GM12878 (cell line): ENCODE results near the gene CIPC. TPM values are rescaled to one million over a fixed set of nuclear protein-coding genes. Genes with fewer than 3 reads are reported as not detected.

Experiments
- ATAC-seq: fragments of 200-7000 bp; cut with Tn5 transposase; 3 replicates; pipeline ENCODE4 v1.9.1; 2020; ENCODE audit warnings: mild to moderate bottlenecking, moderate library complexity
- BruUV-seq: library from RNA; stranded (reverse); fragments of 400-500 nt; replicated peaks from 2 replicates; lab custom pipeline; 2021; lab: Mats Ljungman, UMichigan
- CTCF ChIA-PET: fragments of 300-600 bp; sonication (Branson Sonifier 250); formaldehyde crosslinking; extraction: SDS; loops from one replicate; lab custom pipeline; 2021; ENCODE audit warnings: inconsistent platforms; lab: Yijun Ruan, JAX
- POLR2A ChIA-PET: fragments of 350-600 bp; formaldehyde crosslinking; extraction: SDS; loops from one replicate; lab custom pipeline; 2021; ENCODE audit warnings: inconsistent platforms; lab: Charles Lee
- RAD21 ChIA-PET: fragments of 300-600 bp; sonication (Branson Sonifier 250); formaldehyde crosslinking; loops from one replicate; lab custom pipeline; 2023; ENCODE audit warnings: antibody characterized with exemption; ENCODE audit not compliant: unreplicated experiment; lab: Charles Lee
- SMC1A ChIA-PET: fragments of 300-600 bp; sonication (Branson Sonifier 250); formaldehyde crosslinking; loops from one replicate; lab custom pipeline; 2023; ENCODE audit not compliant: unreplicated experiment, uncharacterized antibody; lab: Charles Lee
- DNase-seq: peaks from one replicate; pipeline ENCODE4 v3.0.0-alpha.2; 2011; ENCODE audit warnings: low read depth, low spot score
- FAIRE-seq: peaks from 3 replicates; lab custom pipeline; 2011; peaks lifted over from hg19 to GRCh38; lab: Jason Lieb, UNC
- H2AFZ ChIP-seq: 2 replicates; pipeline ENCODE4 v1.6.0; 2011; ENCODE audit warnings: low read depth, low read length, control low read depth; ENCODE audit not compliant: control insufficient read depth
- H3K27ac ChIP-seq: 2 replicates; pipeline ENCODE4 v1.5.1; 2011; ENCODE audit warnings: control low read depth; ENCODE audit not compliant: control insufficient read depth, insufficient read depth
- H3K27me3 ChIP-seq, 2 experiments: replicated peaks in 1 of 2; 2 replicates each; pipeline versions ENCODE4 v1.6.0 to v1.6.1; 2011; ENCODE audit warnings: low read length in 1 of 2; ENCODE audit not compliant: control insufficient read depth in 2 of 2, insufficient read depth in 2 of 2
- H3K36me3 ChIP-seq, 2 experiments: 2 replicates each; pipeline ENCODE4 v1.5.1; 2011; ENCODE audit warnings: low read length in 1 of 2; ENCODE audit not compliant: control insufficient read depth in 2 of 2, insufficient read depth in 2 of 2
- H3K4me1 ChIP-seq: 2 replicates; pipeline ENCODE4 v1.6.1; 2011; ENCODE audit warnings: mild to moderate bottlenecking, low read length, moderate library complexity, mixed read lengths; ENCODE audit not compliant: control insufficient read depth, insufficient read depth
- H3K4me2 ChIP-seq: 2 replicates; pipeline ENCODE4 v1.6.0; 2011; ENCODE audit warnings: control low read depth; ENCODE audit not compliant: control insufficient read depth, insufficient read depth
- H3K4me3 ChIP-seq: fragments of 200-600 bp; sonication (generic); 2 replicates; pipeline ENCODE4 v1.5.1; 2016
- H3K79me2 ChIP-seq: 2 replicates; pipeline ENCODE4 v1.6.0; 2011; ENCODE audit warnings: low read length; ENCODE audit not compliant: control insufficient read depth, insufficient read depth
- H3K9ac ChIP-seq: 2 replicates; pipeline ENCODE4 v1.8.0; 2011; ENCODE audit warnings: low read length, control low read depth, mixed read lengths; ENCODE audit not compliant: control insufficient read depth, insufficient read depth
- H3K9me3 ChIP-seq: replicated peaks from 3 replicates; pipeline ENCODE4 v1.5.1; 2011; ENCODE audit warnings: mild to moderate bottlenecking, low read length; ENCODE audit not compliant: control insufficient read depth, insufficient read depth
- H4K20me1 ChIP-seq: 2 replicates; pipeline ENCODE4 v1.6.0; 2011; ENCODE audit not compliant: control insufficient read depth, insufficient read depth
- ASH2L ChIP-seq: fragments of 300-600, 200-600 bp; sonication (generic); IDR thresholded peaks from 2 replicates; pipeline ENCODE4 v1.6.1; 2017; ENCODE audit warnings: low read depth, mild to moderate bottlenecking, borderline replicate concordance
- CHD2 ChIP-seq: IDR thresholded peaks from 2 replicates; pipeline ENCODE4 v1.6.1; 2011; ENCODE audit warnings: low read depth, low read length, improper control_type of control experiment, borderline replicate concordance
- HDAC2 ChIP-seq: fragments of 200-600 bp; sonication (generic); IDR thresholded peaks from 2 replicates; pipeline ENCODE4 v1.6.1; 2017
- MEF2B ChIP-seq: fragments of 450-650 bp; IDR thresholded peaks from 2 replicates; pipeline ENCODE4 v1.6.1; 2018; ENCODE audit warnings: mild to moderate bottlenecking, moderate library complexity; ENCODE audit not compliant: partially characterized antibody, poor library complexity, severe bottlenecking
- NFYB ChIP-seq: IDR thresholded peaks from 2 replicates; pipeline ENCODE4 v1.6.1; 2011; ENCODE audit warnings: low read depth, mild to moderate bottlenecking, low read length, improper control_type of control experiment, moderate library complexity; ENCODE audit not compliant: insufficient read depth
- WRNIP1 ChIP-seq: IDR thresholded peaks from 2 replicates; pipeline ENCODE4 v1.6.1; 2011; ENCODE audit warnings: low read depth, low read length, improper control_type of control experiment, borderline replicate concordance
- YY1 ChIP-seq: IDR thresholded peaks from 2 replicates; pipeline ENCODE4 v1.6.1; 2011; ENCODE audit warnings: low read depth, mild to moderate bottlenecking, low read length
- ZZZ3 ChIP-seq: IDR thresholded peaks from 2 replicates; pipeline ENCODE4 v1.6.1; 2011; ENCODE audit warnings: low read depth; ENCODE audit not compliant: control insufficient read depth, insufficient read length
- WGBS: methylation state at CpG from one replicate; pipeline ENCODE4 v1.1.6; 2016; ENCODE audit warnings: low lambda C conversion rate; ENCODE audit not compliant: insufficient replicate concordance, insufficient coverage; ENCODE audit errors: missing lambda C conversion rate; 5-methylcytosine and 5-hydroxymethylcytosine counted together
- in situ Hi-C: fragments of 300-500 bp; cut with MboI; formaldehyde crosslinking; loops from 9 replicates; pipeline ENCODE4 v1.14.3; 2018; ENCODE audit warnings: mixed read lengths
- intact Hi-C: fragments of 100-400 bp; cut with micrococcal nuclease; formaldehyde crosslinking; loops from one replicate; pipeline ENCODE4 v1.14.2; 2022; ENCODE audit not compliant: unreplicated experiment
- polyA plus RNA-seq, 11 experiments: library from polyadenylated mRNA; depleted of rRNA in 4 of 11; unstranded in 6 of 11; stranded (reverse) in 5 of 11; fragments of >200 nt; fragmentation: Nextera tagmentation in 4 of 11; fragmentation: Illumina TruSeq in 1 of 11; extraction: Ambion mirVana in 4 of 11; extraction: Trizol in 1 of 11; gene quantifications; 1 replicate in 1 of 11; 2 replicates in 10 of 11; pipeline versions ENCODE4 v1.2.1 to v1.2.3, GENCODE V29; 2011 to 2016; ENCODE audit warnings: inconsistent platforms in 2 of 11, missing spikeins in 2 of 11, low read depth in 1 of 11
- total RNA-seq, 4 experiments: library from RNA; depleted of rRNA in 3 of 4; stranded (reverse); fragments of >200 nt in 3 of 4; fragmentation: Illumina TruSeq in 1 of 4; extraction: Trizol in 1 of 4; gene quantifications; 2 replicates each; pipeline versions ENCODE4 v1.2.1 to v1.2.3, GENCODE V29; 2013 to 2021
- TF ChIP-seq, protein P1 (sequence below): fragments of 450-650 bp; IDR thresholded peaks from 2 replicates; pipeline ENCODE4 v1.6.1; 2017; ENCODE audit warnings: mild to moderate bottlenecking, low read depth, inconsistent platforms; ENCODE audit not compliant: poor library complexity, severe bottlenecking
- TF ChIP-seq, protein P2 (sequence below): IDR thresholded peaks from 2 replicates; pipeline ENCODE4 v1.6.1; 2012; ENCODE audit warnings: low read depth, low read length, improper control_type of control experiment
- TF ChIP-seq, protein P3 (sequence below): fragments of 450-650 bp; IDR thresholded peaks from 2 replicates; pipeline ENCODE4 v1.6.1; 2017; ENCODE audit warnings: mild to moderate bottlenecking, moderate library complexity
- TF ChIP-seq, protein P4 (sequence below): fragments of 450-650 bp; IDR thresholded peaks from 2 replicates; pipeline ENCODE4 v1.6.1; 2017; ENCODE audit warnings: low read depth, mild to moderate bottlenecking, moderate library complexity

CIPC gene
- total and polyA plus RNA-seq, 10 of the 15 experiments (the other 5 are each of a cell fraction or from before 2014, with no cell fraction given), result 5.6 to 29.5 (median 16.5) TPM

DNA sequence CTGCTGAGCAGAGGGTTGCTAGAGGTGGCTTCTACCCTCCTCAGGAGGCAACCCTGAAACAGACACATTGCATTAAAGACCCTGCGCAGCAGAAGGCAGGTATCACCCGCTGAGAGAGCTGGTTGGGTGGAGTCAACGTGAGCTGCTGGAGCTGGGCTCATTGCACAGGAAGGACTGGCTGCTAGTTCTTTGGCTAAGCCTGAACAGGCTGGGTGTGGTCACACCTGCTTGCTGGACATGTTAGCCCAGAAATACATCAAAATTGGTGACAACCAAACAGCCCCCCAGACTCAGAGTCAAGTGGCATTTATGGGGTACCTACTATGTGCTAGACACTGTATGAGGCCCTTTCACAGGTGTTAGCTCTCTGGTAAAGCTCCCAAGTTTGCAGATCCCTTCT lies 35.8 kb upstream of the CIPC start:
- Histone ChIP-seq H3K4me2 (no peak overlapping the region), H3K9me3 (no peaks in the 10 kb centered on the region), H2AFZ (no peak overlapping the region), H3K9ac (no peak overlapping the region), H3K27me3 (no peaks in the 10 kb centered on the region), H3K79me2 (no peaks in the 10 kb centered on the region), H4K20me1 (no peaks in the 10 kb centered on the region), H3K27ac (no peak overlapping the region), H3K36me3 (no peaks in the 10 kb centered on the region), H3K4me3 (no peak overlapping the region), H3K4me1 (peaks cover 14% of the 10 kb centered on the region)
- CTCF ChIA-PET, result interaction anchor here (1.2 to 16.1 kb wide), 6 partner anchors 8 to 251 kb away, joined by 3 to 848 read pairs (median 60); no protein-coding TSS in a partner anchor
- intact Hi-C loops, result no loop called here
- SMC1A ChIA-PET, result interaction anchor here (0.7 to 5.1 kb wide), 5 partner anchors 9 to 188 kb away, joined by 3 to 68 read pairs (median 5); no protein-coding TSS in a partner anchor
- RAD21 ChIA-PET, result interaction anchor here (10.0 to 15.5 kb wide), 2 partner anchors 150 to 187 kb away, joined by 166 to 498 read pairs; no protein-coding TSS in a partner anchor
- POLR2A ChIA-PET, result interaction anchor here (0.7 kb wide), 1 partner anchor 350 kb away, joined by 3 read pairs; no protein-coding TSS in a partner anchor
- DNase-seq (no peak), ATAC-seq (no peak), FAIRE-seq (no peak)
- in situ Hi-C loops, result loop anchor here (10.0 kb wide), 3 partner anchors 147 to 347 kb away; no protein-coding TSS in a partner anchor
- 63% methylated on average over 3 of the region's 3 CpGs for WGBS
- no TSS peak for BruUV-seq
- TF ChIP-seq, protein P1, sequence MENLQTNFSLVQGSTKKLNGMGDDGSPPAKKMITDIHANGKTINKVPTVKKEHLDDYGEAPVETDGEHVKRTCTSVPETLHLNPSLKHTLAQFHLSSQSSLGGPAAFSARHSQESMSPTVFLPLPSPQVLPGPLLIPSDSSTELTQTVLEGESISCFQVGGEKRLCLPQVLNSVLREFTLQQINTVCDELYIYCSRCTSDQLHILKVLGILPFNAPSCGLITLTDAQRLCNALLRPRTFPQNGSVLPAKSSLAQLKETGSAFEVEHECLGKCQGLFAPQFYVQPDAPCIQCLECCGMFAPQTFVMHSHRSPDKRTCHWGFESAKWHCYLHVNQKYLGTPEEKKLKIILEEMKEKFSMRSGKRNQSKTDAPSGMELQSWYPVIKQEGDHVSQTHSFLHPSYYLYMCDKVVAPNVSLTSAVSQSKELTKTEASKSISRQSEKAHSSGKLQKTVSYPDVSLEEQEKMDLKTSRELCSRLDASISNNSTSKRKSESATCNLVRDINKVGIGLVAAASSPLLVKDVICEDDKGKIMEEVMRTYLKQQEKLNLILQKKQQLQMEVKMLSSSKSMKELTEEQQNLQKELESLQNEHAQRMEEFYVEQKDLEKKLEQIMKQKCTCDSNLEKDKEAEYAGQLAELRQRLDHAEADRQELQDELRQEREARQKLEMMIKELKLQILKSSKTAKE, result no peak
- TF ChIP-seq, protein P2, sequence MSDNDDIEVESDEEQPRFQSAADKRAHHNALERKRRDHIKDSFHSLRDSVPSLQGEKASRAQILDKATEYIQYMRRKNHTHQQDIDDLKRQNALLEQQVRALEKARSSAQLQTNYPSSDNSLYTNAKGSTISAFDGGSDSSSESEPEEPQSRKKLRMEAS, result no peak
- TF ChIP-seq NFYB (no peak), MEF2B (no peak), ASH2L (no peak), YY1 (no peak), CHD2 (no peak), HDAC2 (no peak), ZZZ3 (no peak), WRNIP1 (no peak)
- TF ChIP-seq, protein P3, sequence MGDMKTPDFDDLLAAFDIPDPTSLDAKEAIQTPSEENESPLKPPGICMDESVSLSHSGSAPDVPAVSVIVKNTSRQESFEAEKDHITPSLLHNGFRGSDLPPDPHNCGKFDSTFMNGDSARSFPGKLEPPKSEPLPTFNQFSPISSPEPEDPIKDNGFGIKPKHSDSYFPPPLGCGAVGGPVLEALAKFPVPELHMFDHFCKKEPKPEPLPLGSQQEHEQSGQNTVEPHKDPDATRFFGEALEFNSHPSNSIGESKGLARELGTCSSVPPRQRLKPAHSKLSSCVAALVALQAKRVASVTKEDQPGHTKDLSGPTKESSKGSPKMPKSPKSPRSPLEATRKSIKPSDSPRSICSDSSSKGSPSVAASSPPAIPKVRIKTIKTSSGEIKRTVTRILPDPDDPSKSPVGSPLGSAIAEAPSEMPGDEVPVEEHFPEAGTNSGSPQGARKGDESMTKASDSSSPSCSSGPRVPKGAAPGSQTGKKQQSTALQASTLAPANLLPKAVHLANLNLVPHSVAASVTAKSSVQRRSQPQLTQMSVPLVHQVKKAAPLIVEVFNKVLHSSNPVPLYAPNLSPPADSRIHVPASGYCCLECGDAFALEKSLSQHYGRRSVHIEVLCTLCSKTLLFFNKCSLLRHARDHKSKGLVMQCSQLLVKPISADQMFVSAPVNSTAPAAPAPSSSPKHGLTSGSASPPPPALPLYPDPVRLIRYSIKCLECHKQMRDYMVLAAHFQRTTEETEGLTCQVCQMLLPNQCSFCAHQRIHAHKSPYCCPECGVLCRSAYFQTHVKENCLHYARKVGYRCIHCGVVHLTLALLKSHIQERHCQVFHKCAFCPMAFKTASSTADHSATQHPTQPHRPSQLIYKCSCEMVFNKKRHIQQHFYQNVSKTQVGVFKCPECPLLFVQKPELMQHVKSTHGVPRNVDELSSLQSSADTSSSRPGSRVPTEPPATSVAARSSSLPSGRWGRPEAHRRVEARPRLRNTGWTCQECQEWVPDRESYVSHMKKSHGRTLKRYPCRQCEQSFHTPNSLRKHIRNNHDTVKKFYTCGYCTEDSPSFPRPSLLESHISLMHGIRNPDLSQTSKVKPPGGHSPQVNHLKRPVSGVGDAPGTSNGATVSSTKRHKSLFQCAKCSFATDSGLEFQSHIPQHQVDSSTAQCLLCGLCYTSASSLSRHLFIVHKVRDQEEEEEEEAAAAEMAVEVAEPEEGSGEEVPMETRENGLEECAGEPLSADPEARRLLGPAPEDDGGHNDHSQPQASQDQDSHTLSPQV, result no peak
- TF ChIP-seq, protein P4, sequence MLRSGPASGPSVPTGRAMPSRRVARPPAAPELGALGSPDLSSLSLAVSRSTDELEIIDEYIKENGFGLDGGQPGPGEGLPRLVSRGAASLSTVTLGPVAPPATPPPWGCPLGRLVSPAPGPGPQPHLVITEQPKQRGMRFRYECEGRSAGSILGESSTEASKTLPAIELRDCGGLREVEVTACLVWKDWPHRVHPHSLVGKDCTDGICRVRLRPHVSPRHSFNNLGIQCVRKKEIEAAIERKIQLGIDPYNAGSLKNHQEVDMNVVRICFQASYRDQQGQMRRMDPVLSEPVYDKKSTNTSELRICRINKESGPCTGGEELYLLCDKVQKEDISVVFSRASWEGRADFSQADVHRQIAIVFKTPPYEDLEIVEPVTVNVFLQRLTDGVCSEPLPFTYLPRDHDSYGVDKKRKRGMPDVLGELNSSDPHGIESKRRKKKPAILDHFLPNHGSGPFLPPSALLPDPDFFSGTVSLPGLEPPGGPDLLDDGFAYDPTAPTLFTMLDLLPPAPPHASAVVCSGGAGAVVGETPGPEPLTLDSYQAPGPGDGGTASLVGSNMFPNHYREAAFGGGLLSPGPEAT, result no peak
